HuH-7 (cell line): ENCODE results near the gene EFCAB8.

Experiments
- DNase-seq: peaks from one replicate; pipeline ENCODE4 v3.0.0; 2011; ENCODE audit warnings: low spot score

EFCAB8 gene

DNA sequence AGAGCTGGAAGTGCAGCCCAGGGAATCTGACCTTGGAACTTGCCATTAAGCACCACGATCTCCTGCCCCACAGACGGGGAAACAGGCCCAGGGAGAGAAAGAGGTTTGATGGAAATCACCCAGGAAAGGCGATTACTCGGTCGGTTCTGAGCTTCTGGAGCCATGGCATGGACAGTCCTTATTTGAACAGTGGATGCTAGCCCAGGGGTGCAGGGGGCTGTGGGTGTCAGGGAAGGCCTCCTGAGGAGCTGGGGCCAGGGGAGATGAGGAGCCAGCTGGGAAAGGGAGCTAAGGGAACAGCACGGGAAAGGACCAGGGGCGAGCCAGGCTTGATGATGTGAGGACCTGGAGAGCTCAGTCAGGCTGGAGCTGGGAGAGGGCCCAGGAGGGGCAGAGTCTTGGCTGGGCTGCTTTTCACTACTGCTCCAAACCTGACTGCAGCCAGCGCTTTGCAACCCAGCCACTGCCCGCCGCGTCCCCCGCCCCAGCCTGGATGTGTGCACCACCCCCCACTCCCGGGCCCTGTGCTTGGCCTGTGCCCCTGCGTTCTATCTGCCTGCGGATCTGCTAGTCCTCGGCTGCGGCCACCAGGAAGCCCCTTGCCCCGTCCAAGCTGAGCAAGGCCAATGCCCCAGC lies 127.7 kb downstream of the EFCAB8 start:
- no peak for DNase-seq

DNA sequence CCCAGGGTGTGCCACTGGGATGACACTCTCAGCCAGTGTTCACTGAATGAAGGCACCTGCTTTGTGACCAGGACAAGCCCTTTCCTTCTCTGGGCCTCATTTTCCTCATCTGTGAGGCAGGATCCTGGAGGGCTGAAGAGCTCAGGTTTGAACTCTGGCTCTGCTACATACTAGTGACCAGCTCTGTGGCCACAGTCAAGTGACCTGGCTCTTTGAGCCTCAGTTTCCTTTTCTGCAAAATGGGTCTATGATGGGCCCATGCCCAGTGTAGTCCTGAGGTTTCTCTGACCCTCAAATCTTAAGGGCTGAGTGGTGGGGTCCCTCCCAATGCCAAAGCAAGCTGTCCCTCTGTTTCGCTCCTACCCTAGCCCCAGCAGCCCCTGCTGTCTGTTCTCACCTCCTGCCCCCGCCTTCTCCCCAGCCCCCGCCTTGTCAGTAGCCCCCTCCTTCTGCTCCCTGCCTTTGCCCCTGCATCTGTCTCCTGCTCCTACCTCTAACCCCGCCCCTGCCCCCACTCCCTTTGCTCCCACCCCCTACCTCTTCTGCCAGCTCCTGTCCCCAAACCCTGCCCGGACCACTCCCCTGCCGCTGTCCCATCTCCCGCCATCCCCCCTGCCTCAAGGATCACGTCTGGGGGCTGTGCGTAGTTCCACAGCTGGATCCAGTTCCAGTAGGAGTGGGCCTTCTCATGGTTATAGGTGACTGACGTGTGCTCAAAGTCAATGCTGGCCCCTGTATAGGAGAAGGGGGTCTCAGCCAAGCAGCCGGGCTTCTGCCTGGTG lies 128.5 kb downstream of the EFCAB8 start:
- DNase-seq = no peak

DNA sequence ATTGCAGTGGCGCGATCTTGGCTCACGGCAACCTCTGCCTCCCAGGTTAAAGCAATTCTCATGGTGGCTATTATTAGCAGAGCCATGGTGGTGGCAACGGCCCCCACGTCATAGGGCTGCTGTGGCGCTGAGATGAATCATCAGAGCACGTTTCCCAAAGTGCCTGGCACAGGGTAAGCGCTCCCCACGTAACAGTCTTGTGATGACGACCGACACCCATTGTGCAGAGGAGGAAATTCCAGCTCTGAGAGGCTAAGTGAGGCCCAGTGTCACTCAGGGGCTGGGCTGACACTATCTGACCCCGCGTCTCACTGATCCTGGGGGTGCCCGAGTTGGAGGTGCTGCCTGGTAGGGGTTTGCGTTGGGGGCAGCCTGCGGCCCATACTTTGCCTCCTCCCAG lies 129.3 kb downstream of the EFCAB8 start:
- no peak for DNase-seq

GRCh38 chr20:32989507-32990283 lies 131.0 kb downstream of the EFCAB8 start:
- DNase-seq = no peak

DNA sequence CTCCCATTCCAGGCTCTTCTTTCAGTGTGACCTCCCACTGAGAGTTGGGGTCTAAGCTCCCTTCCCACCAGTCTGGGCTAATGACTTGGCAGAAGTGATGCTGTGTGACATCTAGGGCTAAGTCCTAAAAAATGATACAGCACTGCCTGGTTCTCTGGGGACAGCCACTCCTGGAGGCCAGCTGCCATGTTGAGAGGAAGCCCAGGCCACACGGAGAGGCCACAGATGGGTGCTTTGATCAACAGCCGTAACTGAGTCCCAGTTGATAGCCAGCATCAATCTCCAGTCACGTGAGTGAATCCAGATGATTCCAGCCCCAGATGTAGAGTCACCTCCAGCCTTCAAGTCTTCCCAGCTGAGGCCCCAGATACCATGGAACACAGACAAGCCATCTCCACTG lies 131.7 kb downstream of the EFCAB8 start:
- no peak for DNase-seq

DNA sequence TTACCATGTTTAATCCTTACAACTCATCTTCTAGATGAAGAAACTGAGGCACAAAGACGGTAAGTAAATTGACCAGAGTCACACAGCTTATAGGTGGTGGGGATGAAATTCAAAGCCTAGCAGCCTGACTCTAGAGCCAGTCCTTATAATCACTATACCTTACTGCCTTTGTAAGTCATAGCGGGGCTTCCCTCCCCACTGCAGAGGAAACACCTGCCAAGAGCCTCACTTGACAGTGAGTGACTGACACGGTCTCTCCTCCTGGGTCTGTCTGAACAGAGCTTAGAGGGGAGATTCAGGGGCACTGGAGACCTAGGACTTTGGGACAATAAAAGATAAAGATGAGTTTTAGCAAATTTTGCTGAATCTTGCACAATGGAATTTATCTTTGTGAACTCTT lies 132.7 kb downstream of the EFCAB8 start:
- no peak for DNase-seq

- no peak for DNase-seq
Measured at GRCh38 chr20:32991792-32992641, 133.3 kb downstream of the EFCAB8 start.

GRCh38 chr20:32993496-32994050 lies 134.8 kb downstream of the EFCAB8 start:
- DNase-seq = no peak

DNA sequence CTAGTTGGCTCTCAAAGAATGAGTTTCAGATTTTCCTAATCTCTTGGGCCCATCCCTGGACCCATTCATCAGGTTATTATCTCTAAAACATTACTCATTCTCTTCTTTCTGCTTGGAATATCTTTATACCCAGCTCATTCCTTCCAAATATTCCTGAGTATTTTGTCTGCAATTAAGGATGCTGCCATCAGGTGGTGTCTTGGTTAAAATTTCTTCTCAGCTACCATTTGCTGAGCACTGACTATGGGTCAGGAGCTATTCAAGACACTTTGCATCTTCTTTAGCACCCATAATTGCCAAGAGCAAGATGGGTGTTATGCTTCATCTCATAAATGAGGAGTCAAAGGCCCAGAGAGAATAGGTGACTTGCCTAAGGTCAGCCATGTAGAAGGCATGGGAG lies 137.1 kb downstream of the EFCAB8 start:
- DNase-seq = no peak

- DNase-seq = no peak
Measured at GRCh38 chr20:32997431-32997830, 138.7 kb downstream of the EFCAB8 start.

- no peak for DNase-seq
Measured at GRCh38 chr20:32999603-33000250, 141.0 kb downstream of the EFCAB8 start.

DNA sequence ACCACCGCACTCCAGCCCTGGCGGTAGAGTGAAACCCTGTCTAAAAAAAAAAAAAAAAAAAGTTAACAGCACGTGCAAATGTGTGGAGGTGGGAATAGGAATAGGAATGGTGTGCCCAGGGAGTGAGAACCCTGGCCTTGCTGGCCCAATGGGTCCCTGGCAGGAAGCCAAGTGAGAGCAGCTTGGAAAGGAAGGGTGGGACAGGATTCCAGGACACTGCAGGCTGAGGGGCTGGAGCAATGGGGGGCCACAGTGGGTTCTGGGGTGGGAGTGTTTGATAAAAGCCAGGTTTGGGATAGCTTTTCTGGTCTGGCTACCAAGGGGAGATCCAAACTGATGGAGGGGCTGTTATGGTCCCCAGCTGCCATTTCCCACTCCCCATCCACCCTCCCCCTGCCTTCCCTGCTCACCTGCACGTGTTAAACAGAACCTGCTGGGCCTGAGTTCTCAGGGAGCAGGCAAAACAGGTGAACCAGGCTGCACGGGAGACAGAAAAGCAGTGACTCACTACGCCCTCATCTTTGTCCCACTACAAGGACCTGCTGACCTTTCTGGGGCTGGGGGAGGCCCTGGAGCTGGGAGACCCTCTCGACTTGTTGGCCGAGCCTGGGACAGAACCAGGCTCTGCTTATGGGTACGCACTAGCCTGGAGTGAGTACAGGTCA lies 142.2 kb downstream of the EFCAB8 start:
- no peak for DNase-seq

GRCh38 chr20:33002087-33002808 lies 143.5 kb downstream of the EFCAB8 start:
- no peak for DNase-seq

- no peak for DNase-seq
Measured at GRCh38 chr20:33004141-33004751, 145.5 kb downstream of the EFCAB8 start, which contains the start of gene SUN5. Gene SUN5 (minus strand): TSS chr20:33004433. CDS start chr20:33004340, 93 bp downstream.

GRCh38 chr20:33005132-33005566 lies 146.4 kb downstream of the EFCAB8 start:
- DNase-seq = no peak

DNA sequence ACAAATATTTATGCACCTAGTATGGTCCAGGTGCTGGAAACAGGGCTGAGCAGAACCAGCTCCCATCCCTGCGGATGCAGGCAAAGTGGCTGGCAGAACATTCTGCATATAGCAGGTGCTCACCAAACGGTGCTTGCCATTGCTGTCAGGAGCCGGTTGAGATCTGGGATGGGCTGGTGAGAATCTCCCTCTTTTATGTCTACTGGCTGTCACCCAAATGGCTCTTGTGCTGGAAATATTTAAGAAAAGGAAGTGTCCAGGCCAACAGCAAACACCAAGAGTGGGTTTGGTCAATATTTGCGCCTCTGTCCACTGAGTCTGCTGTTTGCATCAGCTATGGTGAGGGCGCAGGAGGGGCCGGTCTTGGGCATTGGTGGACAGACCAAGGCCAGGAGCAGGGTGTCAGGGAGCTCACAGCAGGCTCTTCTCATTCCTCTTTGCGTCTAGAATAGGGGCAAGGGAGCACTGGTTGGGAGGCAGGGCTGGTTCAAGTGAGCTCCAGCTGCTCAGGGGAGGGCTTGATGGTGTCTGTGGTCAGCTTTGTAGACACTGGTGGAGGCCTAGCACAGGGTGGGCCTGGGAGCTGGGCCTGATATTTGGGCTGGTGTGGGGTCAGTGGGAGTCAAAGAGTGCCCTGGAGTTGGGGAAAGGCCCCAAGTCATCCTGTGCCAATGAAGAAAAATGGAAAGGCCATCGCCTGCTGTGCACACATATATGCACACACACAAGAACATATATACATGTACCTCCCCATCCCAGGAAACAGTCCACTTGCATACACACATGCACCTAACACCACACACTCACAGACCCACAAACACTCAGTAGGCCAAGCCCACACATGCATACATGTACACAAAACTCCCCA lies 147.4 kb downstream of the EFCAB8 start:
- no peak for DNase-seq

GRCh38 chr20:33006776-33007375 lies 148.2 kb downstream of the EFCAB8 start:
- DNase-seq = no peak
